ENCODE results near the gene DLG2. TPM values are rescaled to one million over a fixed set of nuclear protein-coding genes. Genes with fewer than 3 reads are reported as not detected.

DLG2 gene
- polyA plus RNA-seq, 3 donors = 0.24 to 0.39 TPM; not detected in 1

DNA sequence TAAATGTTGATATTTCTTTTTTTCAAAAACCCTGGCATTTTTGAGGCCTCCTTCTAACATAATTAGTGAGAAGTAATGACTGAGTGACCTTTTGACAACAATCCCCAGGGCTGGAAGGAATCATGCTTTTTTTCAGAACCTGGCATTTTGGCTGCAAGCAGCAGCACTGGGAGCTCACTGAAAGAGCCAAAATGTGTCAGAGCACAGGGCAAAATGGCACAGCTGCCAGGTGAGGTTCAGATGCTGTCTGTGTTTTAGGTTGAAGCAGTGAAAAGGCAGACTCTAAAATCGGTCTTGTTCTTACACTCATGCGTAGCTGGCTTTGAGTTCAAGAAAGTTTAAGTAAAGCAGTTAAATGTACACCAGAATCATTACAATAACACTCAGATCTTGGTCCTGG, 1063.8 kb downstream of the DLG2 start:
- no peaks in the 10 kb centered on the region for H3K27me3 ChIP-seq (ENCODE audit: control insufficient read depth in 2 of 2, insufficient read depth in 2 of 2, low read length in 2 of 2)
- no peak for DNase-seq
- H3K27ac ChIP-seq (ENCODE audit: low read depth in 1 of 2, low read length in 2 of 2) = no peak overlapping the region
- WGBS (ENCODE audit: insufficient coverage) = no CpG with 5 or more reads among the region's 2 CpGs
- no peak overlapping the region for H2AFZ ChIP-seq (ENCODE audit: insufficient read depth, low read depth, low read length, poor library complexity, severe bottlenecking)
- H3K36me3 ChIP-seq (replicated peaks in 1 of 2; ENCODE audit: control insufficient read depth in 1 of 2, insufficient read depth in 2 of 2, low read length in 2 of 2) = no peaks in the 10 kb centered on the region
- peaks cover 0 to 3% (median 0%) of the 10 kb centered on the region in 3 donors for H3K27me3 Mint-ChIP-seq (ENCODE audit: low read depth in 3 of 3)
- H4K20me1 ChIP-seq (ENCODE audit: insufficient read depth, low read length) = no peaks in the 10 kb centered on the region
- no peaks in the 10 kb centered on the region for H3K9me3 ChIP-seq (replicated peaks in 1 of 2; ENCODE audit: control insufficient read depth in 1 of 2, insufficient read depth in 1 of 2, low read length in 2 of 2)
- H3K4me3 ChIP-seq (replicated peaks in 1 of 3; ENCODE audit: low read depth in 2 of 3, low read length in 3 of 3) = no peak overlapping the region
- H3K4me1 Mint-ChIP-seq = no peaks in the 10 kb centered on the region
- no peak overlapping the region for H3K27ac Mint-ChIP-seq
- TF ChIP-seq, protein P1, sequence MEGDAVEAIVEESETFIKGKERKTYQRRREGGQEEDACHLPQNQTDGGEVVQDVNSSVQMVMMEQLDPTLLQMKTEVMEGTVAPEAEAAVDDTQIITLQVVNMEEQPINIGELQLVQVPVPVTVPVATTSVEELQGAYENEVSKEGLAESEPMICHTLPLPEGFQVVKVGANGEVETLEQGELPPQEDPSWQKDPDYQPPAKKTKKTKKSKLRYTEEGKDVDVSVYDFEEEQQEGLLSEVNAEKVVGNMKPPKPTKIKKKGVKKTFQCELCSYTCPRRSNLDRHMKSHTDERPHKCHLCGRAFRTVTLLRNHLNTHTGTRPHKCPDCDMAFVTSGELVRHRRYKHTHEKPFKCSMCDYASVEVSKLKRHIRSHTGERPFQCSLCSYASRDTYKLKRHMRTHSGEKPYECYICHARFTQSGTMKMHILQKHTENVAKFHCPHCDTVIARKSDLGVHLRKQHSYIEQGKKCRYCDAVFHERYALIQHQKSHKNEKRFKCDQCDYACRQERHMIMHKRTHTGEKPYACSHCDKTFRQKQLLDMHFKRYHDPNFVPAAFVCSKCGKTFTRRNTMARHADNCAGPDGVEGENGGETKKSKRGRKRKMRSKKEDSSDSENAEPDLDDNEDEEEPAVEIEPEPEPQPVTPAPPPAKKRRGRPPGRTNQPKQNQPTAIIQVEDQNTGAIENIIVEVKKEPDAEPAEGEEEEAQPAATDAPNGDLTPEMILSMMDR (IDR thresholded peaks at IDR 0.05) = no peak
- intact Hi-C loops (cut with micrococcal nuclease) = no loop called here
- no peaks in the 10 kb centered on the region for H3K79me2 ChIP-seq (ENCODE audit: insufficient read depth, low read length)
- H3K4me1 ChIP-seq (ENCODE audit: control insufficient read depth in 1 of 2, insufficient read depth in 2 of 2, low read length in 2 of 2) = no peaks in the 10 kb centered on the region
- no peaks in the 10 kb centered on the region for H3K36me3 Mint-ChIP-seq
- H3K4me2 ChIP-seq (replicated peaks; ENCODE audit: extremely low read depth, low read length, poor library complexity, severe bottlenecking) = no peak overlapping the region
- no peaks in the 10 kb centered on the region for H3K9me3 Mint-ChIP-seq
- no peak overlapping the region for H3K9ac ChIP-seq (ENCODE audit: insufficient read depth, low read length, poor library complexity, severe bottlenecking)
- no peak overlapping the region for H3K4me3 Mint-ChIP-seq

DNA sequence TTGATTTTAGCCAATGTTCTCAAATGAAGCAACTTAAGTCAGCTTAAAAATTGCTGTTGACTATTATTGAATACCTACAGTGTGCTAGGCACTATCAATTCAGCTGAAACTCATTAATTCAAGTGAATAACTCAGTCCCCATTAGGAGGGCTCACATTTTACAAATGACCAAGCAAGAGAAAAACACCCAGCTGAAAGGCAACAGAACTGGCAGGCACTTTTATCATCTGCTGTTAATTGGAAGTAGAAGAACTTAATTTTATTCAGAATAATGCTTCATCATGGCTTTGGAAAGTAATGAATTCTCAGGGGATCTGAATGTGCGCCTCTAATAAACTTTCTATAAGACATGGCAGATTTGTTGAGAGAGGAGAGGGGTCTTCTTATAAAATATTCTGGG, 1066.9 kb downstream of the DLG2 start:
- H4K20me1 ChIP-seq (ENCODE audit: insufficient read depth, low read length) = no peaks in the 10 kb centered on the region
- no peaks in the 10 kb centered on the region for H3K9me3 Mint-ChIP-seq
- H3K4me2 ChIP-seq (replicated peaks; ENCODE audit: extremely low read depth, low read length, poor library complexity, severe bottlenecking) = no peak overlapping the region
- H3K79me2 ChIP-seq (ENCODE audit: insufficient read depth, low read length) = no peaks in the 10 kb centered on the region
- no peaks in the 10 kb centered on the region for H3K36me3 ChIP-seq (replicated peaks in 1 of 2; ENCODE audit: control insufficient read depth in 1 of 2, insufficient read depth in 2 of 2, low read length in 2 of 2)
- H3K36me3 Mint-ChIP-seq = no peaks in the 10 kb centered on the region
- H3K27ac Mint-ChIP-seq = no peak overlapping the region
- no peaks in the 10 kb centered on the region for H3K9me3 ChIP-seq (replicated peaks in 1 of 2; ENCODE audit: control insufficient read depth in 1 of 2, insufficient read depth in 1 of 2, low read length in 2 of 2)
- H3K4me3 ChIP-seq (replicated peaks in 1 of 3; ENCODE audit: low read depth in 2 of 3, low read length in 3 of 3) = no peak overlapping the region
- TF ChIP-seq, protein P1 (IDR thresholded peaks at IDR 0.05) = no peak
- no peak for DNase-seq
- no peak overlapping the region for H3K4me3 Mint-ChIP-seq
- no peak overlapping the region for H3K9ac ChIP-seq (ENCODE audit: insufficient read depth, low read length, poor library complexity, severe bottlenecking)
- no peak overlapping the region for H3K27ac ChIP-seq (ENCODE audit: low read depth in 1 of 2, low read length in 2 of 2)
- H2AFZ ChIP-seq (ENCODE audit: insufficient read depth, low read depth, low read length, poor library complexity, severe bottlenecking) = no peak overlapping the region
- peaks cover 0 to 3% (median 1%) of the 10 kb centered on the region in 3 donors for H3K27me3 Mint-ChIP-seq (ENCODE audit: low read depth in 3 of 3)
- no peaks in the 10 kb centered on the region for H3K27me3 ChIP-seq (ENCODE audit: control insufficient read depth in 2 of 2, insufficient read depth in 2 of 2, low read length in 2 of 2)
- H3K4me1 ChIP-seq (ENCODE audit: control insufficient read depth in 1 of 2, insufficient read depth in 2 of 2, low read length in 2 of 2) = no peaks in the 10 kb centered on the region
- intact Hi-C loops (cut with micrococcal nuclease) = no loop called here
- no CpG with 5 or more reads among the region's 1 CpG for WGBS (ENCODE audit: insufficient coverage)
- no peaks in the 10 kb centered on the region for H3K4me1 Mint-ChIP-seq

Measured in CD14-positive monocyte (primary cell).